ENCODE results near the gene CACNB2.

CACNB2 gene

DNA sequence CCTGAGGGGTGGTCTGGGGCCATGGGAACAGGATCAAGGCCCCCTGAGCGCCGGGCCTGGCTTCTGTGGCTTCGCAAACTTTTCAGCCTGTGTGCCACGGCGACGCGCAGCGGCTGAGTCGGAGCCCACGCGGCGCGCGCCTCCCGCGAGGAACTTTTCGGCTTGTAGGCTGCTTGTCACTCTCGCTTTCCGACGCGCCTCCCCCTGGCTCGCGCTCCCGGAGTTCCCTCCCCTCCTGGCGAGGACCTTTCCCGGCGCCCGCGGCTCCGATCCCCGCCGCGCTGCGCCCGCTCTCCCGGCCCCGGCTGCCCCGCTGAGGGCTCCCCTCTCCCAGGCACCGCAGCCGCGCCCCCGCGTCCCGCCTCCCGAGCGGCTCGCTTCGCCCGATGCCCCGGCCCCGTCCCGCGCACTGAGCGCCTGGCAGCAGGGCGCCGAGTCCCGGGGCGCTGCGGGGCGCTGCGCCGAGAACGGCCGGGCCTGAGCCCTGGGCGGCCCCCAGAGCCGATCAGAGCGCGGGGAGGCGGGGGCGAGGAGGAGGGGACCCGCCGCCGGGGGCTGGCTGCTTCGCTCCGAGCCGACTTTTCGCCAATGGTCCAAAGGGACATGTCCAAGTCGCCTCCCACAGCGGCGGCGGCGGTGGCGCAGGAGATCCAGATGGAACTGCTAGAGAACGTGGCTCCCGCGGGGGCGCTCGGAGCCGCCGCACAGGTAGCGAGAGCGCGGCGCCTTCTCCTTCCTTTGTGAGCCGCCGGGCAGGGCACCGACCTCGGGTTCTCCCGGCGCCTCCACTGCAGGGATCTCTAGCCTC is at the start of gene CACNB2:
TSS of gene CACNB2 (plus strand) at position 276 of the 808 bp plus-strand sequence.
- in situ Hi-C loops (cut with MboI; ENCODE audit: low sequenced_read_pairs) = no loop called here

DNA sequence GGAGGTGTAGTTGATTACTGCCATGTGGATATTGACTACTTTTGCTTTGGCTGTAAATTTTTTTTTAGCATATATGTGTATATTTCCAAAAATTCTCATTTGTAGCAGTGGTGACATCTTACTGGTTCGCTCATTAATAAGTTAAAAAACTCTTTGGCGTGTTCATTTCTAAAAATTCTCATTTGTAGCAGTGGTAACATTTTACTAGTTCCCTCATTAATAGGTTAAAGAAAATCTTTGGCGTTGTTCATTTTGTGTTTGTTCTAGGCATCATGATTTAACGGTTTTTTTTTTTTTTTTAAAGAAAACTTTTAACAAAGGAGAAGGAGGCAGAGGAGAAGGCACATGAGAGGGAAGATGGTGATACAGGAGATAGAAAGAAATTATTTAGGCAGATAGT is 45.9 kb upstream of the CACNB2 start:
- in situ Hi-C loops (cut with MboI; ENCODE audit: low sequenced_read_pairs) = no loop called here

DNA sequence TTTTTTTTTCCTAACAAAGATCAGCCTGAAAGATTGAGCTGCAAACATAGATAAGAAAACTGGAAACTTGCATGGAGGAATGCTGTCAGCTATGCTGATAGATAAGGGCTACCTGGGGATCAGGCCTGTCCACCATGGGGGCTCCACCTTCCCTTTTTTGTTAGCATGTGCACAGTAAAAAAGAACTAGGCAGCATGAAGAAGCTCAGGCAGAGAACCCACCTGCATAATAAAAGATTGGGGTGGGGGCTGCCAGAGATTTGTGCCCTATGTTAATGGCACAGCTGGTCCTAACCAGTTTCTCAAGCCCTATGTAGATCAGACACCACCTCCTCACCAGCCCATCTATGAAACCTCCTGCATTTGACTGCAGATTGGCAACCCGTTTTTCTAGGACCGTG is 45.4 kb upstream of the CACNB2 start:
- in situ Hi-C loops (cut with MboI; ENCODE audit: low sequenced_read_pairs) = no loop called here

DNA sequence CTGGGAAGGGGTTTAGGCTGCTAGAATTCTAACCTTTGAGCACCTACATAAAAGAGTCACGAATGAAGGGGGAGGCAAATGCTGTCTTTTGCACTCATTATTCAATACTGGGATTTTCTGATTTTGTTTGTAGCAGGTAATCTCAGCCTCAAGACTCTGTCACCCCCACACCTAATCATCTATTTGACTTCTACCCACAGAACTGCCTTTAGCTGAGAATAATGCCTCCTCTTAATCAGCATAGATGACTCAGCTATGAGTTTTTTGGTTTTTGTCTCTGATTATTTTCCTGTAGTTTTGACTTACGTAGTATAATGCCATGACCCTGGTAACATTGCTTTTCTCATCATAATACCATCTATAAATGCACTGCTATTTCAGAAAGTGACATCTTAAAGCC is 42.7 kb upstream of the CACNB2 start:
- in situ Hi-C loops (cut with MboI; ENCODE audit: low sequenced_read_pairs) = no loop called here

DNA sequence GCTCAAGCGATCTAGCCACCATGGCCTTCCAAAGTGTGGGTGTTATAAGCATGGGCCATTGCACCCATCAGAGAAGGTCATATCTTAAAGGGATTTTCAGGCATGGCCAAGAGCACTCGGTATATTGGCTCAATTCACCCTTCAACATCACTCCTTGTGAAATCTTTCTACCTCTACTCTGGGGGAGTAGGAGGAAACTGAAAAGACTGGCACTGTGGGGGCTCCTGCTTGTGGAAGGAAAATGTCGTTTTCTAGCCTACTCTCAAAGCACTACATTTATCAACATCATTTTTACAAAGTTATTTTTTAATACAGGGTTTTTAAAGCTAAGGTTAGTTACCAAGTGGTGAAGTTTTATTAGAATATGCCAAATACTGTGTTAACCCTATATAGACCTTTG is 42.0 kb upstream of the CACNB2 start:
- in situ Hi-C loops (cut with MboI; ENCODE audit: low sequenced_read_pairs) = no loop called here

DNA sequence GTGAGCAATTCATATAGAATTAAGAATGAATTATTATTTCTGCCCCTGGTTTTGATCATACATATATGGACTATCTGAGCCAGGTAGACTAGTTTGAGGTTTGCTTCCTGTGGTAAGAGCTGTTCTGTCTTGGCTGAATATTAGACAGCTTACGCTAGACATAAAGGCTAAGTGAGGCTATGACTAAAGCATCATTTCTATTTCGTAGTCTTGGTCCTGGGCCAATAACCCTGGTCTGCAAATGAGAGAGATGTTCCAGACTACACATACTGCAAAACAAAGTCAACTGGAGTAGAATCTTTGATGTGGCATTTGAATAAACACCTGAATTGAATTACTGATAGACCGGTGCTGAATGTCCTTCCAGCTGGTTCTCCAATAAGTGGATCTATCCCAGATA is 40.8 kb upstream of the CACNB2 start:
- in situ Hi-C loops (cut with MboI; ENCODE audit: low sequenced_read_pairs) = no loop called here

DNA sequence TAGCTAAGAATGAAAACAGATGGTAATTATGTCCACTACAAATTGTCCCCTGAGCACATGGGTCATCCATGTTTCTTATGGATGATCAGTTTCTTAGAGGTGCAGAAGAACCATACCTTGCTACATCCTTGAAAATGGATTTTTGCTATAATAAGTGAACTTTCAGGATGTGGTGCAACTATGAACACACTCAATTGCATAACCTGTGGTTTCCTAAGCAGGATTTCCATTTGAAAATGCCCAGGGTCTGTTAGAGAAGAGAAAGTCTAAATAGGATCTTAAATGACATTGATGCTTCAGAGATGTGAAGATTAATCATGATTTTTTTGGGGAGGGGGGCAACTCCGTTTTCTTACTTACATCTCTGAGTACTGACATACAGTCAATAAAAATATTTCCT is 39.6 kb upstream of the CACNB2 start:
- in situ Hi-C loops (cut with MboI; ENCODE audit: low sequenced_read_pairs) = loop anchor here (10.0 kb wide), 1 partner anchor 496 kb away; no protein-coding TSS in a partner anchor

DNA sequence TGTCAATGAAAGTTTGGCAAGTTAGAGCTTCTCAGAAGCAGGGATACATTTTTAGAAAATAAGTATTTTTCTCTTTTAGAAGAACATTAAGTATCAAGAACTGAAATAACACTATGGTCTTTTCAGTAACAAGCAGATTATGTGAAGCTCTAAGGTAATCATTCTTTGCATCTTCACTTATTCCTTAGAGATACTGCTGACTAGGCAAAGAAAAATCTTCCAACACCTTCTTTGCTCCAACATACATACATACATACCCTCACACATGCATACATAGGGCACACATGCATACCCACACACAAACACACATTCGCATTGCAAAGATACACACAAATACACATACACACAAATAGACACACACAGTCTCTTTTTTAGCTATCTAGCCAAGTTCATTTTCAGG is 37.8 kb upstream of the CACNB2 start:
- in situ Hi-C loops (cut with MboI; ENCODE audit: low sequenced_read_pairs) = loop anchor here (10.0 kb wide), 1 partner anchor 498 kb away; no protein-coding TSS in a partner anchor

DNA sequence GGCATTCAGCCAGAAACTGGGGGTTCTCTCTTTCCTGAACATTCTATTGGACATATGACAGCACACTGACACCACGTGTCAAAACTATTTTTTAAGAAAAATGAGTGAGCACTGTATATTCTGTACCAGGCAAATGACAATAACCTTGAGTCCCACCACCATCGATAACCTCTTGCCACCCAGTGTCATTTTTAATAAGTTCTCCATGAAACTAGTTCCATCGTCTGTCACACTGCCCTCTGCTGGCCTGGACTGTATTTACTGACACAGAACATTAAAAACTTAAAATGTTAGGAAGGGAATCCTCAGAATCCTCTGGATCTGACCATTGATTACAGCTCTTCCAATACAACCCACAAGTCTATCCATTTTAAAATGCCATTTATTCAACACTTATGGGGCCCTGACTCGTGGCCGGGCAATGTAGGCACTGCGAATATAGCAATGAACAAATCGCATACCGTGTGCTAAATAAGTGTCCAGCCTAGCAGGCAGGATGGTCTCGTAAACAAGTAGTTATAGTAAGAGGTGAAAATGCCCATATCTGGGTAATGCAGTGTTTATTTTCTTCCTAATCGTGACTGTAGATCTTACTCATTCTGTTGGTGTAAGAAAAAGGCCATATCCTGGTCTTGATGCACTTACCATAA is 35.9 kb upstream of the CACNB2 start:
- in situ Hi-C loops (cut with MboI; ENCODE audit: low sequenced_read_pairs) = loop anchor here (10.0 kb wide), 1 partner anchor 500 kb away; no protein-coding TSS in a partner anchor

DNA sequence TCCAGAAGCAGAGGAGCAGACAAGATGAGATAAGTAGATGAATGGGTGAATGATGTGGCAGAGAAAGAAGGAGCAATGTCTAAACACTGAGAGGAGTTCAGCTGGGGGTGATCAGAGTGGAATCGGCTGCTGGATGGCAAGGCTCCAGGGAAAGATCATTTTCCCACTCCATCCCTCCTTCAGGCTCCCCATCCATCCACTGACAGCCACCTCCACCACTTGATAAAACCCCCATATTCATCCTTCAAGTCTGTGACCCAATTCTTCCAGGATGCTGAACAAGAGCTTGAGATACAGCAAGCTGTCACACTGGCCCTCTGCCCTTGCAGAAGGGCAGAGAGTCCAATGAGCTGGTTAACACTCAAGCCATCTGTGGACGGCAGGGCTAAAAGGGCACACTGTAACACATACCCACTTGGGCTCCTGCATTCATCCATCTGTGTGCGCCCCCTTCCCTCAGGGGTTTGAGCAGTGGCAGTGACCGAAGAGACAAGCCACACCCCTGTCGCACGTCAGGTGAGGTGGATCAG is 30.8 kb upstream of the CACNB2 start:
- in situ Hi-C loops (cut with MboI; ENCODE audit: low sequenced_read_pairs) = loop anchor here (10.0 kb wide), 1 partner anchor 505 kb away; no protein-coding TSS in a partner anchor

DNA sequence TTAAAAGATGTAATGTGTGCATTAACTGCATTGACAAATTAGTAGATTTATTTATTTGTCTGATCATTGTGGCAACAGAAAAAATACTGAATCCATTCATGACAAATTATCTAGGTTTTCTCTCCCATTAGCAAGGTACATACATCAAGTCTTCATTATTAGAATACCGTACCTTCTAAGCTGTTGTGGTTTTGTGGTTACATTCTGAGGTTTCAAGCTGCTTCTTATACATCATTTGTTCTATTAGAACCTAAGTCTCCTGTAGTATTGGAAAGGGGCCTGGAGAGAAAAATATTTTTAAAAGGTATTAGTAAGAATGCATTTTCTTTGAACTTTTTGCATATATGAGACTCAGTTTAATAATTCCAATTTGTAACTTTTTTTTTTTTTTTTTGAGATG is 26.3 kb upstream of the CACNB2 start:
- in situ Hi-C loops (cut with MboI; ENCODE audit: low sequenced_read_pairs) = no loop called here

DNA sequence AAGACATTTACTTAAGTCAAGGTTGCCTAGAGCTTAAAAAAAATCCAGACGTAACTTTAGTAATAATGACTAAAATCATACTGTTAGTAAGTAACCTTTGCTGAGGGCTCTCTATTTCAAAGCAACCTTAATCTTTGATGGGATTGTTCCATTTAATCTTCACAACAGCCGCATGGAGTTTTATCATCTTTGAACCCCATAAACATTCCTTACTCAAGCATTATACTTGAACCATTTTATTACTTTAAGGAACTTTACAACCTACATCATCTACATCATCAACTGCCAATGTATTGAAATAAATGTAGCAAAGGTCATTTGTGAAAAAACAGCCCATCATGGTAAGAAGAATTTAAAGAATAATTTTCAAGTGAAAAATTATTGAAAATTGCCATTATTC is 22.9 kb upstream of the CACNB2 start:
- in situ Hi-C loops (cut with MboI; ENCODE audit: low sequenced_read_pairs) = no loop called here

DNA sequence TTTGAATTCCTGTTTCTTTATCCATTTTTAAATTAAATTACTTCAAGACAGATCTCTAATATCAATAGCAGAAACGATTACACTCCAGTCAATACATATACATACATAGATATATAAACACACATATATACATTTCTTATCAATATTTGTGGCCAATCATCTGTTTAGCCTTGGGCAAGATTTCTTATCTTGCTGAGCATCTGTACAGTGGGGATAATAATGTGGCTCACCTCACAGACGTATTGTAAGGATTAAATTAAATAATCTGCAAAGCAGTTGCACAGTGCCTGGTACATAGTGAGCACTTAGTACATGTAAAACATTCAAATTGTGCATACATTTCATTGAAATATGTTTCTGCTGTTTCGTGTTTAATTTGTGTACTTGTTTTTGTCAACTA is 17.5 kb upstream of the CACNB2 start:
- in situ Hi-C loops (cut with MboI; ENCODE audit: low sequenced_read_pairs) = no loop called here

DNA sequence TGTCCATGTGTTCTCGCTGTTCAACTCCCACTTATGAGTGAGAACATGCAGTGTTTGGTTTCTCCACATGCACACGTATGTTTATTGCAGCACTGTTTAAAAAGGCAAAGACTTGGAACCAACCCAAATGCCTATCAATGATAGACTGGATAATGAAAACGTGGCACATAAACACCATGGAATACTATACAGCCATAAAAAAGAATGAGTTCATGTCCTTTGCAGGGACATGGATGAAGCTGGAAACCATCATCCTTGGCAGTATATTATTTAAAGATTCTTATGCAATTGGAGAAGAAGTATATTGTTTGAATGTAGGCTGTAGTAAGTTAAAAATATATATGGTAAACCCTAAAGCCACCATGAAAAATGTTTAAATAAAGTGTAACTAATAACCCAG is 7.2 kb upstream of the CACNB2 start:
- in situ Hi-C loops (cut with MboI; ENCODE audit: low sequenced_read_pairs) = no loop called here

DNA sequence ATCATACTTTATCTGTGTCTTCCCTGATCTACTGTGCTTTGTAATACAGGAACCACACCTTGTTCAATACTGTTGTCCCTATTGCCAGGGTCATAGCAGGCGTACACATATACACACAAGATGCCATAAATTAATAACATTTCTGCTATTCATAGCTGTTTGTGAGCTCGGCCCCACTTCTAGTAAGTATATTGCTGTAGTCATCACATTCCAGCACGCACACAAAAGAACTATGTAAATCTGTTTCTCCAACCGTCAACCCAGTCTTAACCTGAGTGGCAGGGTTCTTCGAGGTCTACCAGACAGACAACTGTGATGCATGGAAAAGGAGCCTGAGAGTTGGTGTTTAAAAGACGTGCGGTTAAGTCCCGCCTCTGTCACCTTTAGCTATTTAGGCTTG is 5.7 kb upstream of the CACNB2 start:
- in situ Hi-C loops (cut with MboI; ENCODE audit: low sequenced_read_pairs) = no loop called here

DNA sequence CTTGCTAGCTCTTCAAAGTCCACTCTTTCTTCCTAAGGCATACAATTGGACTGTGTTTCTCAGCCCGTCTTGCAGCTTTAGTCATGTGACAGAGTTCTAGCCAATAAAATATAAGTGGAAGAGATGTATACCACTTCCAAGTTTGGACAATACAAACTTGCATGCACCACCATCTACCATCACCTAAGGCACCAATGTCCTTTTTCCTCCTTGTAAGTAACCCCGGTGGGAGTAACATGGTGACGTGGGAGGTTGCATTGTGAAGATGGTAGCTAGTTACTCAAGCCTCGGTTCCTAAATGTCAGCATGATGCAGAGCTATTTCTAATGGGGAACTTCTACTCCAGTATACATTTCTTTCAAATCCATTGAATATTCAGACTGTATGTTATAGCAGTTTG is 5.3 kb upstream of the CACNB2 start:
- in situ Hi-C loops (cut with MboI; ENCODE audit: low sequenced_read_pairs) = no loop called here

DNA sequence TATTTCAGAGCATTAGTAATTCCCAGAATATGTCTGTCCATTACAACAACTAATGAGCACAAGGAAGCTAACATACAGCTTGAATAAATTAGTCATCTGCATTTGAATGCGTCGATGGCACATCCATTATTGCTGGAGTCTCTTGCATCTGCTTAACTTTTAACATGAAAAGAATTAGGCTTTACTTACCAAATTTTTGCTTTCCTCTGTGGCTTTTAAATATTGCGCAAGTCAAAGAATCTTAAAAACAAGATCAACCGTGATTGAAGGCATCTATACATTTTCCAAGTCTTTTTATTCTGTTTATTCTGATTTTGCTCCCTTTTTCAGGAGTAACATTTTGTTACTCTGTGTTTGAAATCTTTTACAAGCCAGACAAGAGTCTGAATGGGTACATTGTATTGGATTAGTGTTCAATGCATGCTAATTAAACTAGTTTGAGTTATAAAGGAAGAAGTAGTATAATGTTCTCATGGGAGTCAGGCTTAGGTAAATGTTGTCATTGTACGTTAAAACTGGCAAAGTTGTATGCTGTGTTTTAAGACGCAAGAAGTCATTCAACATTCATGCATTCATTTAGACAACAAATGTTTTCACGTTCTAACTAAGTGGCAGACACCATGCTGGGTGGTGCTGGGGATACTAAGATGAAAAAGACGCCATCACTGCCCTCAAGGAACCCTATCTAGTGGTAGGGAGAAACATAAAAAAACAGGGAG is 4.0 kb upstream of the CACNB2 start:
- in situ Hi-C loops (cut with MboI; ENCODE audit: low sequenced_read_pairs) = no loop called here

DNA sequence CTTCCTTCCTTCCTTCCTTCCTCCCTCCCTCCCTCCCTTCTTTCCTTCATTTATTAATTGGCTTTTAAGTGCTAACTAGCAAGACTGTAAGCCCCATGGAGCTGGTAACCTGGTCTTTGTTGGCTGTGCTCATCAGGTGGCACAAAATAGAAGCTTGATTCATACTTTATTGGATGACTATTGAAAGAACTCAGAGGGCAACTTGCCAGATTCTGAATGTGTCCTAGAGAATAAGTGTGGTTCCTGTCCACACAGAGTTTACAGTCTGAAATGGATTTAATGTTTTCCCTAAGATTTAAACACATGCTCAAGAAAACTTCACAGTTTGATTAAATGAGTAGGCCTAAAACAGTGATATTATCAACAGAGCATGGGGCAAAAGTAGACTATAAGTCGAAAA is 3.1 kb upstream of the CACNB2 start:
- in situ Hi-C loops (cut with MboI; ENCODE audit: low sequenced_read_pairs) = no loop called here

DNA sequence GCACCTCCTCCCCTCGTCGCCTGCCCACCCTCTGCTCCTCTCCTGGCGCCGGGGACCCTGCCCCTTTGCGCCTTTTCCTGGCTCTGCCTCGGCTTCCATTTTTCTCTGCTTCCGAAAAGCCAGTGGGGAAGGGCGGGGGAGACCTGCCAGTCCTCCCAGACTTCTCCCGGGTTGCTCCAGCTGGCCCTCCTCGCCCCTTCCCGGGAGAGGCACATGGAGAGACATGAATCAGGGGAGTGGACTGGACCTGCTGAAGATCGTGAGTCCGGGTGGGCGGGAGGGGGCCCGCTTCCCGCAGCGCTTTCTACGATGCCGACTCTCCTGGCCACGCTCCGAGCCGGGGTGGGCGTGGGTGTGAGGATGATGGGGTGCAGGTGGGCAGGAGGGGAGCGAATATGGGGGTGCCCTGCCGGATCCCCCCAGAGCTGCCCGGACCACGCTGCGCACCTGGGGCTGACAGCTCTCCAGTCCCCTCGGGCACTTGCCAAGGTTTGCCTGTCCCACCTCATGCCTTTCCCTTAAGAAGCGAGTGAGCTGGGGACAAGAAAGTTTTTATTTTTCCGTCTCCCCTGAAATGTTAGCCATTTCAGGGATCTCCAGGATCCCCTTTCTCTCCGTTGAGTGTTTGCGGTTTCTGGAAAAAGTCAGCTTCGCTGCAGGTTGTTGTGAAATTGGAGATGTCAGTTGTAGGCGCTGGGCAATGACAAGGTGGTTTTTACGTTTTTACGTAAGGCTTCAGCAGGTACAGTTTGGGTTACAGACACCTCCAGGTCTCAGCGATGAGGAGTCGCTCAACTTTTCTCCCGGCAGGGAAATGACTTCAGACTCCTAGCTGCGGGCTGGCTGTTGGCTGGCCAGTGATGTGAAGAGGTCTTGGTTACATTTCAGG is 977 bp downstream of the CACNB2 start:
- in situ Hi-C loops (cut with MboI; ENCODE audit: low sequenced_read_pairs) = no loop called here

DNA sequence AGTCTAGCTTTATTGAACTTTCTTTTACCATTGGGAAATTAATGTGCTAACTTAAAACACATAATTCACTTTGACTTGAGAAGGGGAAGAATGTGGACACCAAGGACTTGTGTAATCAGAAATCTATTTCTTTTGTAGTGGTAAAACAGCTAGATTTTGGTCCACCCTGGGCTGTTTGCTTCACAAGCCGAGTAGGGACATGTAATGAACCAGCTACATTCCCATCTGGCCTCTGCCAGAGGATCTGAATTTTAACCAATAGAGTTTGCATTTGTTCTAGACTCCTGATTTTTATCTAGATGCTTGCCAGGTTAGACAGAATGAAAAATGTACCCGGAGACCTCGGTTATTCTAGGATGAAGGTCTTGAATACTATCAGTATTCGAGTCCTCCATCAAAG is 1.9 kb downstream of the CACNB2 start:
- in situ Hi-C loops (cut with MboI; ENCODE audit: low sequenced_read_pairs) = no loop called here
